HG03571 (cell line): ENCODE results near the gene ZNF829.
A peak's percentile ranks its signal among the peaks of the same experiment; 100 is the strongest.

Source experiments
- ATAC-seq: cut with Tn5 transposase; IDR thresholded peaks from one replicate; pipeline ENCODE4 v1.9.1; 2021; ENCODE audit not compliant: unreplicated experiment

The ZNF829 gene

GRCh38 chr19:36915992-36916830 lies at the start of gene ZNF829, which contains the start of gene ZNF568:
Gene ZNF829, minus strand, starts transcription at chr19:36916291. Its CDS starts 1,124 bp downstream, at chr19:36915167.
Gene ZNF568, plus strand, starts transcription at chr19:36916332. Its CDS starts 6,439 bp downstream, at chr19:36922771.
- no peak for ATAC-seq

- ATAC-seq, result no peak
Measured at GRCh38 chr19:36963280-36963679, 47.2 kb upstream of the ZNF829 start.

- ATAC-seq, result no peak
Measured at GRCh38 chr19:36962346-36962745, 46.3 kb upstream of the ZNF829 start.

- ATAC-seq, result no peak
Measured at GRCh38 chr19:36950335-36951119, 34.4 kb upstream of the ZNF829 start.

GRCh38 chr19:36939153-36939552 lies 23.1 kb upstream of the ZNF829 start:
- no peak for ATAC-seq

GRCh38 chr19:36931684-36932083 lies 15.6 kb upstream of the ZNF829 start:
- ATAC-seq, result no peak

GRCh38 chr19:36918090-36918489 lies 2.0 kb upstream of the ZNF829 start:
- no peak for ATAC-seq

- ATAC-seq, result no peak
Measured at GRCh38 chr19:36916991-36917390, 900 bp upstream of the ZNF829 start.

- ATAC-seq, result no peak
Measured at GRCh38 chr19:36898422-36898821, 17.7 kb downstream of the ZNF829 start.

- no peak for ATAC-seq
Measured at GRCh38 chr19:36894849-36895383, 21.2 kb downstream of the ZNF829 start.

GRCh38 chr19:36891768-36892357 lies 24.2 kb downstream of the ZNF829 start:
- ATAC-seq, result no peak

- ATAC-seq, result no peak
Measured at GRCh38 chr19:36876993-36877938, 38.8 kb downstream of the ZNF829 start.

- no peak for ATAC-seq
Measured at GRCh38 chr19:36851898-36852297, 64.2 kb downstream of the ZNF829 start.

GRCh38 chr19:36850559-36851442 lies 65.3 kb downstream of the ZNF829 start, which contains the start of gene ZNF345:
Gene ZNF345, plus strand, starts transcription at chr19:36850876. Its CDS starts 25,955 bp downstream, at chr19:36876831.
- ATAC-seq, result peak; percentile 74

- ATAC-seq, result peak; percentile 83
Measured at GRCh38 chr19:36849701-36850558, 66.2 kb downstream of the ZNF829 start.

- ATAC-seq, result no peak
Measured at GRCh38 chr19:36847968-36848367, 68.1 kb downstream of the ZNF829 start.

- ATAC-seq, result no peak
Measured at GRCh38 chr19:36838784-36839324, 77.2 kb downstream of the ZNF829 start.
